Hindlimb muscle (tissue), 1 donor: ENCODE data around the gene ST3GAL5. TPM values are rescaled to one million over a fixed set of nuclear protein-coding genes. Genes with fewer than 3 reads are reported as not detected.
"Not testable (repeated sequence)": the region's sequence is repeated elsewhere in the genome, so short reads cannot be mapped to it uniquely, and the experiment has no call there.

Source experiments
- DNase-seq: peaks from one replicate; pipeline ENCODE4 v3.0.0-alpha.2; 2013
- polyA plus RNA-seq: library from polyadenylated mRNA; unstranded; fragments of 120-200 nt; gene quantifications from one replicate; pipeline ENCODE4 v1.2.1, GENCODE V29; 2013; ENCODE audit not compliant: insufficient read length

ST3GAL5 gene
- polyA plus RNA-seq, 1 donor: 43.2 TPM

GRCh38 chr2:85893428-85894258 lies 4.9 kb upstream of the ST3GAL5 start:
- no peak for DNase-seq

GRCh38 chr2:85892216-85892944 lies 3.6 kb upstream of the ST3GAL5 start:
- DNase-seq: no peak

- no peak for DNase-seq
Observed at GRCh38 chr2:85890522-85891176, 1.9 kb upstream of the ST3GAL5 start.

GRCh38 chr2:85889627-85890281 lies 964 bp upstream of the ST3GAL5 start:
- peak; percentile 32 for DNase-seq

- DNase-seq: peak; percentile 28
Observed at GRCh38 chr2:85888020-85888683, 638 bp downstream of the ST3GAL5 start.

- peak; percentile 26 for DNase-seq
Observed at GRCh38 chr2:85887566-85888019, 1.2 kb downstream of the ST3GAL5 start.

GRCh38 chr2:85886590-85886989 lies 2.2 kb downstream of the ST3GAL5 start:
- no peak for DNase-seq

GRCh38 chr2:85886141-85886540 lies 2.6 kb downstream of the ST3GAL5 start:
- DNase-seq: no peak

- DNase-seq: not testable (repeated sequence)
Observed at GRCh38 chr2:85881781-85882180, 7.0 kb downstream of the ST3GAL5 start.

- DNase-seq: not testable (repeated sequence)
Observed at GRCh38 chr2:85880716-85881328, 8.0 kb downstream of the ST3GAL5 start.

- DNase-seq: no peak
Observed at GRCh38 chr2:85878719-85879370, 9.9 kb downstream of the ST3GAL5 start.

GRCh38 chr2:85875350-85876050 lies 13.3 kb downstream of the ST3GAL5 start:
- no peak for DNase-seq

GRCh38 chr2:85873679-85874078 lies 15.1 kb downstream of the ST3GAL5 start:
- no peak for DNase-seq

GRCh38 chr2:85872536-85873161 lies 16.1 kb downstream of the ST3GAL5 start:
- DNase-seq: no peak

GRCh38 chr2:85871494-85872164 lies 17.2 kb downstream of the ST3GAL5 start:
- DNase-seq: no peak

- no peak for DNase-seq
Observed at GRCh38 chr2:85868822-85869221, 20.0 kb downstream of the ST3GAL5 start.

GRCh38 chr2:85867556-85868292 lies 21.1 kb downstream of the ST3GAL5 start:
- no peak for DNase-seq

- no peak for DNase-seq
Observed at GRCh38 chr2:85867121-85867520, 21.7 kb downstream of the ST3GAL5 start.
